ENCODE data around the gene E2F1.

GRCh38 chr20:33629979-33630378 lies 56.2 kb downstream of the E2F1 start:
- TF ChIP-seq, protein P1, sequence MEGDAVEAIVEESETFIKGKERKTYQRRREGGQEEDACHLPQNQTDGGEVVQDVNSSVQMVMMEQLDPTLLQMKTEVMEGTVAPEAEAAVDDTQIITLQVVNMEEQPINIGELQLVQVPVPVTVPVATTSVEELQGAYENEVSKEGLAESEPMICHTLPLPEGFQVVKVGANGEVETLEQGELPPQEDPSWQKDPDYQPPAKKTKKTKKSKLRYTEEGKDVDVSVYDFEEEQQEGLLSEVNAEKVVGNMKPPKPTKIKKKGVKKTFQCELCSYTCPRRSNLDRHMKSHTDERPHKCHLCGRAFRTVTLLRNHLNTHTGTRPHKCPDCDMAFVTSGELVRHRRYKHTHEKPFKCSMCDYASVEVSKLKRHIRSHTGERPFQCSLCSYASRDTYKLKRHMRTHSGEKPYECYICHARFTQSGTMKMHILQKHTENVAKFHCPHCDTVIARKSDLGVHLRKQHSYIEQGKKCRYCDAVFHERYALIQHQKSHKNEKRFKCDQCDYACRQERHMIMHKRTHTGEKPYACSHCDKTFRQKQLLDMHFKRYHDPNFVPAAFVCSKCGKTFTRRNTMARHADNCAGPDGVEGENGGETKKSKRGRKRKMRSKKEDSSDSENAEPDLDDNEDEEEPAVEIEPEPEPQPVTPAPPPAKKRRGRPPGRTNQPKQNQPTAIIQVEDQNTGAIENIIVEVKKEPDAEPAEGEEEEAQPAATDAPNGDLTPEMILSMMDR (IDR thresholded peaks at IDR 0.05; ENCODE audit: low read depth, low read length, poor library complexity, severe bottlenecking) = no peak
- no peak for TF ChIP-seq EZH2phosphoT487 (IDR thresholded peaks at IDR 0.05; ENCODE audit: borderline replicate concordance, low read length)

Data from DOHH2 (cell line).